ENCODE results near the gene RSPH10B.
"Not testable (repeated sequence)": the region's sequence is repeated elsewhere in the genome, so short reads cannot be mapped to it uniquely, and the experiment has no call there.

Gene RSPH10B

DNA sequence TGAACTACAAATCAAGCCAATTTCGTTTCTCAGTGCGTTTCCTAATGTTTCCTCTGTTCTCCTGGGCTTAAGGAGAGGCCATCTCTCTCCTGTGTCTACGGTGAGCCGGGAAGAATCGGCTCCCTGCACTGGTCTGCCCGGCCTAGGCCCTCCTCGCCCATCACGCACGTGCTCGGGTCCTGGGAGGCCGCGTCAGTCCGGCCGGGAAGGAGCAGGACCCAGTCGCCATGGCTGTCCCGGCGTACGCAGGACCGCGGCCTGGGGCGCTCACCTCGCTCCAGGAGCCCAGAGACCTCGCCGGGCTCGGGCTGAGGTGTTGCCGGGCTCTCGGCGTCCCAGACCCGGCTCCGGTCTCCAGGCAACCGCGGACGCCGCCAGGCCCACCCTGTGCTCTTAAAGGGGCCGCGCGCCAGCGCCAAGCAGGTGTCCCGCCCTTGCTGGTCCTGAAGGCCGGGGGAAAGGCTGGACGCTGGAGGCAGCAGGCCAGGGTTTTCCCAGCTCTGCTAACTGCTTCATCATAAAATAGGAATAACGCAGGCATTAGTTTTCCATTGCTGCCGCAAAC, at the start of gene RSPH10B:
RSPH10B (minus strand) TSS at position 343 of the 565 bp plus-strand sequence. CDS start 3,573 bp downstream, outside the sequence.
- DNase-seq = not testable (repeated sequence)

DNA sequence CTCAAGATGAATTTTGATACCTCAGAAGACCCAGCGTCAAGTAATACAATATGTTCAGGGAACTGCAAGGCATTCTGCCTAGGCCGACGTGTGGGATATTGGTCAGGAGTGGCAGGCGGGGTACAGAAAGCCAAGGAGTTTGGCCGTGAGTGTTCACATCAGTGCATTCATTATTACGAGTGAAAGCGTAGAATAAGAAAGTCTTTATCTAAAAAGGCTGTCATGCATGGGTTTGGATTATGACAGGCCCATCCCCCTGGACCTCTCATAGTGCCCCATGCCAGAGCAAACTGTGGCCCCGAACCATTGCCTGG, 46.1 kb upstream of the RSPH10B start:
- DNase-seq = no peak

DNA sequence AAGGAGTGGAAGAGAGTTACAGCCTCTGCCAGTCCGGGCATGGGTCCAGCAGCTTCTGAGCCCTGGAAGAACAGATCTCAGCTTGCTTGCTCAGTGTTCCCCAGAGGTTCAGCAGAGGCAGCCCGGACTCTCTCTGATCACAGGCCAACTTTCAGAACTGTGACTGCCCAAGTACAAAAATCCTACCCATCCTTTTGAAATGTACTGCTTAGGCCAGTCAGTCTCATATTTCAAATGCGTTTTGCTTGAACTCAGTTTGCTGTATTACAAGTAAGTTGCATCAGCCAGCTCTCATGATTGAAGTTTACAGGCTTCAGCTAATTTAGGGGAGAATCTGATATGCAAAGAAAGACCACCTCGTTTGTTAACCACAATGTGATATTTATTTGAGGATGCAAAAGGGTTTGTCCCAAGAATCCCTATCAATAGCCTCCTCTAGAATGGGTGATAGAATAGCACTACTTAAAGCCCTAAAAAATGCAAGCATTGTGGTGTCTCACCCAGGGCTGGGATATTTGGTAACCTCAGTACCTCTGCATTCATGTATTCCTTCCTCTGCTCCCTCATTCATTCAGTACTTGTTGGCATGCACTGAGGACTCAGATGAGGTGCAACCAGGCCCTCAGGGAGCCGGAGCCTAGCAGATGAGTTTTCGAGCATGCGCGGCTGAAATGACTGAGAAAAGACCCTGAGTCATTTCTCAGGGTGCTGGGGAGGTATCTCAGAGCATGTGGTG, 45.6 kb upstream of the RSPH10B start:
- DNase-seq = peak; percentile 64

DNA sequence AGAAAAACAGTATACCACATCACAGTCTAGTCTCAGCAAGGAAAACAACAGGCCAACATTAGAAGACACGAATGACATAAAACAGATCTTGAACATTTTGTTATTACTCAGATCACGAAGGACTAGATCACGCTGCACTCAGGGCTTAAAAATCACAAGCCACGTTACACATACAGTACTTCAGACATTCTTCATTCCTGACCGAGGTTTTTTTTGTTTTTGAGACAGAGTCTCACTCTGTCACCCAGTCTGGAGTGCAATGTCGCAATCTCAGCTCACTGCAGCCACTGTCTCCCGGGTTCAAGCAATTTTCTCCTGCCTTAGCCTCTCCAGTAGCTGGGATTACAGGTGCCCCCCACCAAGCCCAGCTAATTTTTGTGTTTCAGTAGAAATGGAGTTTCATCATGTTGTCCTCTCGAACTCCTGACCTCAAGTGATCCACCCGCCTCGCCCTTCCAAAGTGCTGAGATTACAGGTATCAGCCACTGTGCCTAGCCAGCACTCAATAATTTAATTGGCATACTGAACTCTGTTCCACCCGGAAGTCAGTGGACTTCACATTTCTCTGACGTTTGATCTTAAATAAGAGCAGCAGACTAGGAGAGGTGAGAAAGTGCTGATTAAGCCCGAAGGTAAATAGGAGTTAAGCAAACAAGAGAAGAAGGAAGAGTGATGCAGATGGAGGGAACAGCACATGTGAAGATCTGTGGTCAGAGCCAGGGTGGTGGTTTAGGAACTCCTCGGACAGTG, 42.0 kb upstream of the RSPH10B start:
- no peak for DNase-seq

DNA sequence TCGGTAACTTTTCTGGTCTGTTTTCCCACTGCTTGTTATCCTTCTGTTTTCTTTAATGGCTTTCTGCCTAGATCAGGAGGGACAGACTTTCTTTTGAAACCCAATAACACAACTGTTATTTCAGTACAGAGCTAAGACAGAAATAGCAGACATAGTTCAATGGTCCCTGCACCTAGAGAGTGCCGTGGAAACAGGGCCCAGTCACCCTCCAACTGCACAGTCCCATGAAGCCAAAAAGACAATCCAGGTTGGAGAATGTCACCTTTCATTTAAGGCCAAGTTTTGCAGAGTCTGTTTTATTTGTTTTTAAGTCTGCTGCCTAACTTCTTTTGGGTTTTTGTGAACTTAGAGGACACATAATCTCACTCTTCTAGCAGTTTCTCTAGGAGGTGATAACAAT, 41.1 kb upstream of the RSPH10B start:
- DNase-seq = no peak

DNA sequence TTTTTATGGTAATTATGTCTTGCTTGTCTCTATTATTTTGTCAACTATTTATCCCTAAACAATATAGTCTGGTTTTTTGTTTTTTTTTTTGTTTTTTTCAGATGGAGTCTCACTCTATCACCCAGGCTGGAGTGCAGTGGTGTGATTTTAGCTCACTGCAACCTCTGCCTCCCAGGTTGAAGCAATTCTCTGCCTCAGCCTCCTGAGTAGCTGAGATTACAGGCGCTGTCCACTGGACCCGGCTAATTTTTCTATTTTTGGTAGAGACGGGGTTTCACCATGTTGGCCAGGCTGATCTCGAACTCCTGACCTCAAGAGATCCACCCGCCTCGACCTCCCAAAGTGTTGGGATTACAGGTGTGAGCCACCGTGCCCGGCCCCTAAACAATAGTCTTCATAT, 39.9 kb upstream of the RSPH10B start:
- not testable (repeated sequence) for DNase-seq

DNA sequence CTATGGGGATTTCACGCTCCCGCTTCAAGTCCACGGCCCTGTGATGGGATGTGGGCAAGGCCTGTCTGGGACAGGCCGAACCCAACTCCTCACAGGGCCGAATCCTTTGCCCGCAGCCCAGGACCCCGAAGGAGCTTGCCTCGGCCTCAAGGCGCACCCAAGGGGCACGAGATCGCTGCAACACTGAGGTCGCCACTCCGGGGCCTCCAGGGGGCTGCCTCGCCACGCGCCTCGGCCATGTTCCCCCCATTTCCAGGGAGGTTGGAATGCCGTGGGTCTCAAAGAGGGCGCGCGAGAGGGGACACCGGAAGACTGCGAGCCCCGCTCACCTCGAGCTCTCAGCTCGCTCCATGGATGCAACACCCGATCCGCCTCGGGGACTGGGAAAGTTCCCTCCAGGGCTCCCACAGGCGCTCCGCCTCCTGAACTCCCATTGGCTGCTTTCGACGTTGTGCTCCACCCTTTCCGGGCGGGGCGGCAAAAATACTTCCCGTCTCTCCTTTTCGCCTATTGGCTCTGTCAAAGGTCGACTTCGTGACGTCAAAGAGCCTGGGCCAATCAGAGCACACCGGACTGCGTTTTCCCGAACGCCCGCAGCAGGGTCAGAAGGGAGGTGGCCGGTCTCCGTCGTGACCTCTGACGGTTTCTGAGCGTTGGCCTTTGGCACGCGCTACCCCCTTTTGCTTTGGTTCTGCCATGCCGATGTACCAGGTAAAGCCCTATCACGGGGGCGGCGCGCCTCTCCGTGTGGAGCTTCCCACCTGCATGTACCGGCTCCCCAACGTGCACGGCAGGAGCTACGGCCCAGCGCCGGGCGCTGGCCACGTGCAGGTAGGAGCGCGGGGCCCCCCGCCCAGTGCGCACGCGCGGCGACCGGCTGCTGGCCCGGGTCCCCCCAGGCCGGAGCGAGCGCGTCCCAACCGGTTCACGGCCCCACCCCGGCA, 38.5 kb upstream of the RSPH10B start, which contains the start of the genes AIMP2 and PMS2:
AIMP2 (plus strand) TSS at position 605 of the 944 bp plus-strand sequence; CDS start at position 697, 92 bp downstream.
PMS2 (minus strand) TSS at position 382 of the 944 bp plus-strand sequence; CDS start at position 352, 30 bp downstream.
- DNase-seq = peak; percentile 100

DNA sequence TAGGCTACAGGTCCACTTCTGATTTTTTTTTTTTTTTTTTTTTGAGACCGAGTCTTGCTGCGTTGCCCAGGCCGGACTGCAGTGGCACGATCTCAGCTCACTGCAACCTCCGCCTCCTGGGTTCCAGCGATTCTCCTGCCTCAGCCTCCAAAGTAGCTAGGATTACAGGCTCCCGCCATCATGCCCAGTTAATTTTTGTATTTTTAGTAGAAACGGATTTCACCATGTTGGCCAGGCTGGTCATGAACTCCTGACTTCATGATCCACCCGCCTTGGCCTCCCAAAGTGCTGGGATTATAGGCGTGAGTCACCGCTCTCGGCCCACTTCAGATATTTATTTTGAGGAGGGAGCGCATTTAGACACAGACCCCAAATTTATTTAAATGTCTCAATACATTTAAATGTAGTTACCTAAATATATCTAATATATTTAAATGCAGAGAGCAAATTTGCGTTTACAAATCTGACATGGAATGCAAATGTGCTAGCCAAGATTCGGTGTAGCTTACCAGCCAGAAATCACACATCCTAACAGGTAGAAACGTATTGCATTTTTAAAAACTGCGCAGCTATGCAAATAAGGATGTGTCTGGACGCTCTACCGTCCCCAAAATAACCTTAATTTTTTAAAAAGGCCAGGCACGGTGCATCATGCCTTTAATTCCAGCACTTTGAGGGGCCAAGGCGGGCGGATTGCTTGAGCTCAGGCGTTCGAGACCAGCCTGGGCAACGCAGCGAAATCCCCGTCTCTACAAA, 37.5 kb upstream of the RSPH10B start:
- DNase-seq = not testable (repeated sequence)

DNA sequence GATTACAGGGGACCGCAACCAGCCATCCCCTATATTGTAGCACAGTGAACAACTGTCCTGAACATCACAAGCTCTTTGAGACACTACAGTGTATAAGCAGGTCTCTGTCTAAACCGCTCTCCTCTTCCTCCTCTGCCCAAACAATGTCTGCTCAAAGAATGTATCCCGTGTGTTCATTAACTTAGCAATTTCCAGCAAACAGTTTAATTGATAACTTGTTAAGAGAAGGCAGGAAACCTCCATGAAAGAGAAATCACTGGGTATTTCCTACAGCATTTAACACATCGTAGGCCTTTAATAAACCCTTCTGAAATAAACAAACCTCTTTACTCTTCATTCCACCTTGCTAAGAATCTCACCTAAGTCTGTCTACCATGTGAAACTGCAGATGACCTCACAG, 36.9 kb upstream of the RSPH10B start:
- DNase-seq = no peak

DNA sequence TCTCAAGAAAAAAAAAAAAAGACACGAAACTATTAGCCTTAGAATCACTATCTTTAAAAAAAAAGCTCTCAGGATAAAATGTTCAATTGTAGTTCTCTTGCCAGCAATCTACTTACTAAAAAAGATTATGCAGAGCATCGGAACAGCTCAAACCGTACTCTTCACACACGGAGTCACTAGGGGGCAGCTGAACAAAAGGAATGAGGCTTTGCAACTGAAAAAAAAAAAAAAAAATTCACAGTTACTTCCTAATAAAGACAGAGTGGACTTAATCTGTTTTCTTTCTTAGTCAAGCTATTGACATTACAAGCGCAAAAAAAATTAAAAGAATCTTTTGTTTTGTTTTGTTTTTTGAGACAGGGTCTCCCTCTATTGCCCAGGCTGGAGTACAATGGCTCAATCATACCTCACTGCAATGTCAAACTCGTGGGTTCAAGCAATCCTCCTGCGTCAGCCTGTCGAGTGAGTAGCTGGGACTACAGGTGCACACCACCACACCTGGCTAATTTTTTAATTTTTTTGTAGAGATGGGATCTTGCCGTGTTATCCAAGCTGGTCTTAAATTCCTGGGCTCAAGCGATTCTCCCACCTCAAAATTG, 26.8 kb upstream of the RSPH10B start:
- peak; percentile 59 for DNase-seq

DNA sequence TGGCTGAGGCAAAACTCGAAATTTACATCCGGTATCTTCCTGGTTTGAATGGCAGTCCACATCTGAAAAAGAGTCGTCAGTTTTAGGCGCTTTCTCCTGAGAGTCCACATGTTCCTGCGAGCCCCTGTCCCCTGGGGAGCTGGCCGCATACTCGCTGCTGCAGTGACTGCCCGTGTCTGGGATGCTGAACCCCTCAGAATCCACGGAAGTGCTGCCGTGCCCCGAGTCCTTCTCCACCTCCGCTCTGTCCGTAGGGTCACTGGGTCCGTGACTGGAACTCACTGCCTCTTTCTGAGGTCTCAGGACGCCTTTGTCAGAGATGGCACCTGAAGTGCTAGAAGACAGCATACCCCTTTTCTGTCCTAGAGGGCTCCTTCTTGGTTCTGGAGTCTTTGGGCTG, 16.6 kb upstream of the RSPH10B start:
- DNase-seq = not testable (repeated sequence)

DNA sequence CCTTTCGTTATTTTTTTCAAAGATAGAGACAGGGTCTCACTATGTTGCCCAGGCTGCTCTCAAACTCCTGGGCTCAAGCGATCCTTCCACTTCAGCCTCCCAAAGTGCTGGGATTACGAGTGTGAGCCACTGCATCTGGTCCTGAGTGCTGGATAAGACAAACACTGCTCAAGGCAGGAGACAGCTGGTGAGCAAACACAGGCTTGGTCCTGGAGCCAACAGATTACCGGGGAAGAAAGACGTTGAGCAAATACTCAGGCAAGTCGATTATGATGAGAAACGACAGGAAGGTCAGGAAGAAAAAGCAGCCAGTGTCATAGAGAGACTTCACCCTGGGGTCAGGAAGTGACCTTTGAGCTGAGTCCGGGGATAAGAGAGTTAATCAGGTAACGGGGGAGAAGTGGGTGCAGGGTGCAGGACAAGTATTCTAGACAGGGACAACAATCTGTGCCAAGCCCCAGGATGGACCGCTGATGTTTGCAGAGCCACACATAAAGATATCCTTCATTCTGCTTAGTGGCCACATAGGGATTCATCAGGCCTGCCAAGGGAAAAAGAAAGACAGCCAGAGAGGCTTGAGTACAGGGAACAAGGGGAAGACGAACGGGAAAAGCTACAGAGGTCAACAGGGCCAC, 9.3 kb upstream of the RSPH10B start:
- DNase-seq = not testable (repeated sequence)

DNA sequence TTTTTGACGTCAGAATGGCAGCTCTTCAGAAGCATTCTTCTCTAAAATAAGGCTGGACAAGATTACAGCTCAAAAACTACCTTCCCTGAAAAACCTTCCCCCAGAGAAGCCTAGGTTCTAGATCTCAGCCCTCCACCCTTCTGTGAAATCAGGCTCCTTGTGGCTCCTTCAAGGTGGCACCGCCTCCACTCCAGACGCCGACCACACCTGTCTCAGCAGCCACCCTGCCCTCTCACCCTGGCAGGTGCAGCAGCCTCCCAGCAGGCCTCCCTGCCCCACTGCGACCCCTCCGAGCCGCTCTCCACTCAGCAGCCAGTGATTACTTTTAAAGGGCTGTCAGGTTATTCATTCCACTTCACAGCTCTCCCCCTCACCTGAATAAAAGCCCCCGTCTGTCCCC, 3.1 kb upstream of the RSPH10B start:
- DNase-seq = not testable (repeated sequence)

DNA sequence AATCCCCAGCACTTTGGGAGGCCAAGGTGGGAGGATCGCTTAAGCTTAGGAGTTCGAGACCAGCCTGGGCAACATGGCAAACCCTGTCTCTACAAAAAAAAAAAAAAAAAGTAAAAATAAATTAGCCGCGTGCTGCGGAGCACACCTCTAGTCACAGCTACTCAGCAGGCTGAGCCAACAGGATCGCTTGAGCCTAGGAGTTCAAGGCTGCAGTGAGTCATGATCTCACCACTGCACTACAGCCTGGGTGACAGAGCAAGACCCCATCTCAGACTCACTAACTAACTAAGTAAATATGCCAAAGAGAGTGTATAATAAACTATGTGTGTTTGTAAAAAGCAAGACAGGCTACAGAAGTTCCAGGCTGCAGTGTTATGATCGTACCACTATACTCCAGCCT, 6.7 kb downstream of the RSPH10B start:
- not testable (repeated sequence) for DNase-seq

DNA sequence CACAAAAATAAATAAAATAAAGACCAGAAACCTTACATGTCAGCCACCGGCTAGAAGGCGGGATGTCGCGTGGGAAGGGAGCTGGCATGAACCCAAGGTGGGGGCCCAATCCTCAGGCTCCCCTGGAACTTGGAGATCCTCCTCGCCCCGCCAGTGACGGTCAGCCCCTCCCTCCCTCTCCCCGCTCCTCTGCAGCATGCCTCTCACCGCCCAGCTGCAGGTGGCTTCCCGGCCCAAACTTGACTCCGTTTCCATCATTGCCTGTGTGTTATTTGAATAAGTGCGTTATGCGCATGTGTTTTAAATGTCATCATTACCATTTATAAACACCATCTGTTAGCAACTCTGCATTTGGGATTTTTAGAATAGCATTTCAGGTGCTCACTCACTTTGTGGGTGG, 7.3 kb downstream of the RSPH10B start:
- not testable (repeated sequence) for DNase-seq

DNA sequence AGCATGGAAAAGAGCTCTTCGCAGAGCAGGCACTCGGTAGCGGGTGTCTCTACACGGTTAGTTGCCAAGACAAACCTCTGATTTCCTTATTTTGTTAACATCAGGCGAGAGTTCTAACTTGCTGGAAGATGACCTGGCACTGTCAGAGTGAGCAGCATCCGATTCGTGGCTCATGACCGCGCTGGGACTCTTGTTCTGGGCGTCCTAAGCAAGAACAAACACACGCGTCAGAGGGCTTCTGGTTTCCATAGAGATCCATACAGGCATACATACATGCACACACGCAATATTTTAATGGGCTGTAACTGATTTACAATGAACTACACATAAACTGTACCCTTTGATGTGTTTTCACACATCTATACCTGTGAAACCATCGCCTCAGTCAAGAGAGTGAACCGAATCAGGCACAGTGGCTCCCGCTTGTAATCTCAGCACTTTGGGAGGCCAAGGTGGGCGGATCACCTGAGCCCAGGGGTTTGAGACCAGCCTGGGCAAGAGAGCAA, 35.5 kb downstream of the RSPH10B start:
- not testable (repeated sequence) for DNase-seq

DNA sequence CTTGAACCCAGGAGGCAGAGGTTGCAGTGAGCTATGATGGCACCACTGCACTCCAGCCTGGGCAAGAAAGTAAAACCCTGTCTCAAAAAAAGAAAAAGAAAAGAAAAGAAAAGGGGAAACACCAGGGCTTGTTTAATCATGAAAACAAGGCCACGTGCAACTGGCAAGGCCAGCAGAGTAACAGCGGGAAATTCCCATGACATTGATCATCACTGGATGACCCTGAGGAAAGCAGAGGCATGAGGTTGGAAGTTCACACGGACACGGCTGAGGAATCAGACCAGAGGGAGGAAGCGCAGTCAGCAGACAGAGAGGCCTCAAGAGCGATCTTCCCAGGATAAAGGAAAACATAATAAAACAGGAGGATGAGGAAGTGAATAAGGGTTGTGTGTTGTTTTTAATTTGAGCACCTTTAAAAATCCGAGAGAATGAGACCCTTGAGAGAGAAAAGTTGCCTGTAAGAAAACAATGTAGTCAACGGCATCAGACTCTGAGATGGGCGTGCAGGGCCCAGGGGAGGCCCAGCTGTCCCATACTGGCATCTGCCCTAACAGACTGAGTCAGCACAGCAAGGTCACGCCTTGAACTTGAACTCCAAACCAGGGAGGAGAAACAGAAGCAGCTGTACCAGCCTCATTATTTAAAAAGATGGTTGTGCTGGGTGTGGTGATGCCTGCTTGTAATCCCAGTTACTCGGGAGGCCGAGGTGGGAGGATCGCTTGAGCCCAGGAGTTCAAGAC, 38.4 kb downstream of the RSPH10B start:
- DNase-seq = not testable (repeated sequence)

DNA sequence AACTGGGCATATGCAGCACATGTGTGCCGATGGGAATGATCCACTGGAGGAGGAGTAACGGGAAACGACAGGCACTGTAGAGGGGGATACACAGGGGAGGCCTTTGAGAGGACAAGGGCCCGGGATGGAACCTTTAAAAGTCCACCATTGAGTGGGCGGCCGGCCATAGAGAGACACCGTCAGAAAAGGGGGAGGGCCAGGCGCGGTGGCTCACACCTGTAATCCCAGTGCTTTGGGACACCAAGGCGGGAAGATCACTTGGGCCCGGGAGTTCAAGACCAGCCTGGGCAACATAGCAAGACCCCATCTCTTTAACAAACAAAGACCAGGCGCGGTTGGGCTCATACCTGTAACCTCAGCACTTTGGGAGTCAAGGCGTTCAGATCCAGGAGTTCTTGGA, 39.2 kb downstream of the RSPH10B start:
- not testable (repeated sequence) for DNase-seq

DNA sequence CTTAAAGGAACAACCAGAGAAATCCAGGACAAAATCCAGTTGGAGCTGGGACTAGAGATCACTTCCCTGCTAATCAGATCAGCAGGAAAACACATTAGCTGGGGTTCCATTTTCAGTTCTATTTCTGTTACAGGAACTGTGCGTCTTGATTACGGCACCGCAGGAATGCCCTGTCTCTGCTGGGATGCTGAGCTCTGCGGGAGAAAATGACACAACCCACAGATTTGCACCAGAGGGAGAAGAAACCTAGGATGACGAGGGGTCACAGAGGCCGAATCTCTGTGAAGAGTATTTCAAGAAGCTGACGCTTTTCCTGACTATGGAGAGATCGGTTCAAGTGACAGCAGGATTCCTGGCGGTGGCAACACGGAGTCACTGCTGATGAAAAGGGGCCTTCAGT, 40.2 kb downstream of the RSPH10B start:
- DNase-seq = not testable (repeated sequence)
